H1 (cell line): ENCODE measurements around the gene GRM7. TPM values are rescaled to one million over a fixed set of nuclear protein-coding genes. Genes with fewer than 3 reads are reported as not detected.

Experiments
- CTCF ChIA-PET: fragments of 300-600 bp; sonication (Branson Sonifier 250); formaldehyde crosslinking; loops from one replicate; lab custom pipeline; 2021; ENCODE audit not compliant: partially characterized antibody; lab: Charles Lee
- POLR2A ChIA-PET: fragments of 300-600 bp; sonication (Branson Sonifier 250); formaldehyde crosslinking; loops from one replicate; lab custom pipeline; 2021; ENCODE audit warnings: inconsistent platforms; ENCODE audit not compliant: partially characterized antibody; lab: Charles Lee
- DNase-seq, 2 experiments: peaks; one replicate each; pipeline versions ENCODE4 v3.0.0 to v3.0.0-alpha.2; 2010 to 2022; ENCODE audit warnings: low spot score in 2 of 2, low read depth in 1 of 2, mixed read lengths in 1 of 2
- FAIRE-seq: peaks from 2 replicates; lab custom pipeline; 2011; peaks lifted over from hg19 to GRCh38; lab: Jason Lieb, UNC
- H2AFZ ChIP-seq: 2 replicates; pipeline ENCODE4 v1.8.1; 2012; ENCODE audit warnings: low read length, inconsistent platforms
- H2AK5ac ChIP-seq: 2 replicates; pipeline ENCODE4 v1.6.1; 2013; ENCODE audit warnings: low read depth, low read length
- H2BK120ac ChIP-seq: replicated peaks from 2 replicates; pipeline ENCODE3; 2013; ENCODE audit warnings: low read depth, low read length, inconsistent platforms
- H2BK12ac ChIP-seq: 2 replicates; pipeline ENCODE4 v1.6.1; 2013; ENCODE audit warnings: low read depth, low read length
- H2BK15ac ChIP-seq: 2 replicates; pipeline ENCODE4 v1.6.1; 2013; ENCODE audit warnings: low read length
- H2BK20ac ChIP-seq: 2 replicates; pipeline ENCODE4 v1.6.1; 2013; ENCODE audit warnings: low read length
- H2BK5ac ChIP-seq: 2 replicates; pipeline ENCODE4 v1.6.1; 2013; ENCODE audit warnings: low read depth, low read length
- H3K14ac ChIP-seq: 2 replicates; pipeline ENCODE4 v1.6.1; 2013; ENCODE audit warnings: inconsistent platforms; ENCODE audit not compliant: insufficient read length
- H3K18ac ChIP-seq: 2 replicates; pipeline ENCODE4 v1.6.1; 2013; ENCODE audit warnings: low read length; ENCODE audit errors: extremely low read depth
- H3K23ac ChIP-seq: 2 replicates; pipeline ENCODE4 v1.6.1; 2013; ENCODE audit warnings: inconsistent platforms; ENCODE audit not compliant: insufficient read length
- H3K23me2 ChIP-seq: 2 replicates; pipeline ENCODE4 v1.6.1; 2013; ENCODE audit warnings: low read depth, low read length
- H3K27ac ChIP-seq: 2 replicates; pipeline ENCODE4 v1.6.1; 2011; ENCODE audit warnings: low read depth, low read length, inconsistent platforms
- H3K27me3 ChIP-seq, 4 experiments: replicated peaks in 1 of 4; 1 replicate in 1 of 4; 2 replicates in 3 of 4; pipeline versions ENCODE4 v1.6.1 to v1.8.1; 2011 to 2013; ENCODE audit warnings: low read length in 3 of 4, mild to moderate bottlenecking in 3 of 4, inconsistent platforms in 2 of 4, mixed read lengths in 2 of 4, moderate library complexity in 1 of 4; ENCODE audit not compliant: control insufficient read depth in 3 of 4, insufficient read depth in 3 of 4; ENCODE audit errors: extremely low read depth in 1 of 4
- H3K36me3 ChIP-seq, 4 experiments: 2 replicates each; pipeline versions ENCODE4 v1.6.1 to v1.8.1; 2011 to 2013; ENCODE audit warnings: mild to moderate bottlenecking in 4 of 4, low read length in 3 of 4, moderate library complexity in 2 of 4, control low read depth in 1 of 4, inconsistent platforms in 1 of 4; ENCODE audit not compliant: insufficient read depth in 4 of 4, control insufficient read depth in 2 of 4
- H3K4ac ChIP-seq: replicated peaks from 2 replicates; pipeline ENCODE3; 2013; ENCODE audit warnings: low read length, low read depth, mixed read lengths, inconsistent platforms; ENCODE audit not compliant: insufficient read length
- H3K4me1 ChIP-seq, 4 experiments: replicated peaks in 1 of 4; 1 replicate in 1 of 4; 2 replicates in 3 of 4; pipeline versions ENCODE4 v1.6.1 to v1.8.1; 2011 to 2013; ENCODE audit warnings: low read length in 3 of 4, inconsistent platforms in 2 of 4, mixed read lengths in 1 of 4; ENCODE audit not compliant: insufficient read depth in 4 of 4, control insufficient read depth in 3 of 4
- H3K4me2 ChIP-seq, 2 experiments: 2 replicates each; pipeline versions ENCODE4 v1.6.1 to v1.8.1; 2011 to 2013; ENCODE audit warnings: low read depth in 2 of 2, low read length in 2 of 2, control low read depth in 1 of 2, inconsistent platforms in 1 of 2, mild to moderate bottlenecking in 1 of 2; ENCODE audit not compliant: insufficient read depth in 1 of 2
- H3K4me3 ChIP-seq, 4 experiments: fragments of 200-600, 300-600 bp in 1 of 4; sonication (generic), shearing (Covaris generic), sonication (Bioruptor Twin) in 1 of 4; 2 replicates each; pipeline versions ENCODE4 v1.5.1 to v1.8.1; 2011 to 2016; ENCODE audit warnings: low read length in 4 of 4, low read depth in 3 of 4, control low read depth in 2 of 4, inconsistent platforms in 2 of 4, mild to moderate bottlenecking in 2 of 4, mixed read lengths in 1 of 4, moderate library complexity in 1 of 4; ENCODE audit not compliant: insufficient read depth in 2 of 4; ENCODE audit errors: extremely low read depth in 1 of 4
- H3K56ac ChIP-seq: replicated peaks from 2 replicates; pipeline ENCODE3; 2013; ENCODE audit warnings: low read depth, mild to moderate bottlenecking, mixed read lengths, low read length, inconsistent platforms; ENCODE audit not compliant: insufficient read length
- H3K79me1 ChIP-seq: 2 replicates; pipeline ENCODE4 v1.6.1; 2013; ENCODE audit warnings: low read depth, low read length, control low read depth
- H3K79me2 ChIP-seq, 2 experiments: 2 replicates each; pipeline versions ENCODE4 v1.6.1 to v1.8.1; 2012 to 2013; ENCODE audit warnings: low read length in 2 of 2, mild to moderate bottlenecking in 2 of 2, inconsistent platforms in 1 of 2; ENCODE audit not compliant: insufficient read depth in 2 of 2, control insufficient read depth in 1 of 2
- H3K9ac ChIP-seq, 4 experiments: replicated peaks in 1 of 4; 1 replicate in 1 of 4; 2 replicates in 3 of 4; pipeline versions ENCODE4 v1.6.1 to v1.8.1; 2011 to 2013; ENCODE audit warnings: low read depth in 3 of 4, low read length in 3 of 4, control low read depth in 2 of 4, mild to moderate bottlenecking in 2 of 4, moderate library complexity in 2 of 4, inconsistent platforms in 1 of 4; ENCODE audit errors: extremely low read depth in 1 of 4
- H3K9me3 ChIP-seq, 2 experiments: 2 replicates each; pipeline versions ENCODE4 v1.6.1 to v1.8.1; 2012 to 2013; ENCODE audit warnings: mild to moderate bottlenecking in 2 of 2, moderate library complexity in 2 of 2, control low read depth in 1 of 2, inconsistent platforms in 1 of 2, low read depth in 1 of 2, low read length in 1 of 2, mixed read lengths in 1 of 2; ENCODE audit not compliant: insufficient read depth in 2 of 2
- H4K20me1 ChIP-seq, 2 experiments: replicated peaks in 1 of 2; 2 replicates each; pipeline versions ENCODE3 to v1.8.1; 2011 to 2013; ENCODE audit warnings: inconsistent platforms in 2 of 2, low read length in 2 of 2, mild to moderate bottlenecking in 1 of 2; ENCODE audit not compliant: insufficient read depth in 2 of 2, control insufficient read depth in 1 of 2
- H4K5ac ChIP-seq: 2 replicates; pipeline ENCODE4 v1.6.1; 2013; ENCODE audit warnings: low read length, low read depth, mixed read lengths, inconsistent platforms; ENCODE audit not compliant: insufficient read length
- H4K8ac ChIP-seq: 2 replicates; pipeline ENCODE4 v1.8.0; 2013; ENCODE audit warnings: mild to moderate bottlenecking, moderate library complexity, low read length, inconsistent platforms; ENCODE audit not compliant: insufficient read depth; ENCODE audit errors: extremely low read depth
- H4K91ac ChIP-seq: replicated peaks from 2 replicates; pipeline ENCODE3; 2013; ENCODE audit warnings: low read length, mixed read lengths, inconsistent platforms; ENCODE audit not compliant: insufficient read length
- ASH2L ChIP-seq: fragments of 200-600, 300-600 bp; sonication (generic); IDR thresholded peaks from one replicate; pipeline ENCODE4 v1.7.1; 2017; ENCODE audit warnings: low read length
- ATF2 ChIP-seq: IDR thresholded peaks from 2 replicates; pipeline ENCODE4 v1.6.1; 2012; ENCODE audit warnings: low read length, inconsistent platforms
- ATF3 ChIP-seq: IDR thresholded peaks from 2 replicates; pipeline ENCODE4 v1.6.1; 2011; ENCODE audit warnings: low read depth, mild to moderate bottlenecking, low read length; ENCODE audit not compliant: insufficient read depth
- CBX5 ChIP-seq: fragments of 300-800, 300-1000 bp; sonication (generic); IDR thresholded peaks from 2 replicates; pipeline ENCODE4 v1.7.1; 2016; ENCODE audit warnings: antibody characterized with exemption, low read length, low read depth
- CBX8 ChIP-seq: fragments of 300-800, 300-1000 bp; sonication (generic); IDR thresholded peaks from 2 replicates; pipeline ENCODE4 v1.7.1; 2016; ENCODE audit warnings: low read depth, low read length, borderline replicate concordance
- CHD2 ChIP-seq: IDR thresholded peaks from 2 replicates; pipeline ENCODE4 v1.6.1; 2012; ENCODE audit warnings: low read length, improper control_type of control experiment
- GABPA ChIP-seq: IDR thresholded peaks from 2 replicates; pipeline ENCODE4 v1.6.1; 2011; ENCODE audit warnings: mild to moderate bottlenecking, low read length, moderate library complexity, borderline replicate concordance; ENCODE audit not compliant: insufficient read depth
- HDAC6 ChIP-seq: IDR thresholded peaks from one replicate; pipeline ENCODE4 v1.7.1; 2012; ENCODE audit warnings: low read depth, mild to moderate bottlenecking, inconsistent platforms, low read length, moderate library complexity
- JUN ChIP-seq: IDR thresholded peaks from 2 replicates; pipeline ENCODE4 v1.6.1; 2011; ENCODE audit warnings: low read depth, mild to moderate bottlenecking, improper control_type of control experiment, low read length
- KDM1A ChIP-seq: fragments of 200-600, 300-600 bp; sonication (generic); IDR thresholded peaks from 2 replicates; pipeline ENCODE4 v1.7.1; 2016; ENCODE audit warnings: mild to moderate bottlenecking, low read length, borderline replicate concordance
- MAFK ChIP-seq: IDR thresholded peaks from 2 replicates; pipeline ENCODE4 v1.6.1; 2012; ENCODE audit warnings: low read depth, mild to moderate bottlenecking, improper control_type of control experiment, low read length
- POLR2A ChIP-seq, 2 experiments: IDR thresholded peaks; 1 replicate in 1 of 2; 2 replicates in 1 of 2; pipeline ENCODE4 v1.6.1; 2011; ENCODE audit warnings: low read depth in 2 of 2, low read length in 2 of 2, mild to moderate bottlenecking in 2 of 2; ENCODE audit errors: control extremely low read depth in 1 of 2
- TCF12 ChIP-seq: IDR thresholded peaks from 2 replicates; pipeline ENCODE4 v1.6.1; 2011; ENCODE audit warnings: low read depth, mild to moderate bottlenecking, low read length
- ZNF274 ChIP-seq: IDR thresholded peaks from 2 replicates; pipeline ENCODE4 v1.7.0; 2012; ENCODE audit warnings: low read length, borderline replicate concordance; ENCODE audit errors: extremely low read depth
- WGBS, 2 experiments: shearing (Covaris generic) in 1 of 2; methylation state at CpG; one replicate each; pipeline versions ENCODE4 v1.1.6 to v1.1.7; 2013 to 2015; ENCODE audit warnings: low lambda C conversion rate in 2 of 2, mixed read lengths in 2 of 2, inconsistent platforms in 1 of 2, low coverage in 1 of 2, missing lambda C conversion rate in 1 of 2; ENCODE audit not compliant: insufficient replicate concordance in 2 of 2, insufficient coverage in 1 of 2, insufficient read length in 1 of 2; ENCODE audit errors: extremely low coverage in 1 of 2, missing lambda C conversion rate in 1 of 2; 5-methylcytosine and 5-hydroxymethylcytosine counted together
- polyA plus RNA-seq, 7 experiments: library from polyadenylated mRNA; depleted of rRNA in 3 of 7; stranded (reverse) in 5 of 7; unstranded in 2 of 7; fragments of >200 nt in 5 of 7; fragments of 200-250 nt in 2 of 7; gene quantifications; 1 replicate in 5 of 7; 2 replicates in 1 of 7; 4 replicates in 1 of 7; pipeline versions ENCODE4 v1.2.1 to v1.2.3, GENCODE V29; 2011 to 2013; ENCODE audit warnings: missing spikeins in 2 of 7, mixed read lengths in 2 of 7
- total RNA-seq: library from RNA; stranded (reverse); fragmentation: NEBNext Ultra II Directional; extraction: Animal tissue kit (Norgen Biotek cat#: 25700); gene quantifications from 2 replicates; pipeline ENCODE4 v1.2.1, GENCODE V29; 2021

The GRM7 gene
- total and polyA plus RNA-seq, 2 of the 8 experiments (the other 6 are each of a cell fraction or from before 2014, with no cell fraction given), result 0.17 to 0.24 TPM

- no peak overlapping the region for H2BK20ac ChIP-seq
- H4K8ac ChIP-seq, result no peak overlapping the region
- WGBS, 2 experiments, result 86% methylated on average over 3 of the region's 3 CpGs; no CpG with 5 or more reads in 1 of the 2 experiments
- no peaks in the 10 kb centered on the region for H3K23me2 ChIP-seq
- H3K4me2 ChIP-seq, result no peak overlapping the region
- no peak overlapping the region for H3K27ac ChIP-seq
- no peak overlapping the region for H3K9ac ChIP-seq
- no peak overlapping the region for H3K23ac ChIP-seq
- H3K18ac ChIP-seq, result no peak overlapping the region
- H2BK12ac ChIP-seq, result no peak overlapping the region
- H4K91ac ChIP-seq, result no peak overlapping the region
- H3K79me1 ChIP-seq, result no peaks in the 10 kb centered on the region
- H4K20me1 ChIP-seq, result no peaks in the 10 kb centered on the region
- no peak overlapping the region for H2BK120ac ChIP-seq
- no peak overlapping the region for H2AK5ac ChIP-seq
- no peaks in the 10 kb centered on the region for H3K27me3 ChIP-seq
- no peak overlapping the region for H3K56ac ChIP-seq
- ChIA-PET CTCF (no interaction called here), POLR2A (no interaction called here)
- no peak overlapping the region for H3K14ac ChIP-seq
- H3K4ac ChIP-seq, result no peak overlapping the region
- FAIRE-seq (no peak), DNase-seq (no peak)
- no peak overlapping the region for H2AFZ ChIP-seq
- no peaks in the 10 kb centered on the region for H3K36me3 ChIP-seq
- peaks cover 0 to 3% (median 0%) of the 10 kb centered on the region in 4 experiments; a peak in 1 of 7 replicates for H3K4me1 ChIP-seq
- H2BK15ac ChIP-seq, result no peak overlapping the region
- no peak overlapping the region for H3K4me3 ChIP-seq
- H3K9me3 ChIP-seq, result no peaks in the 10 kb centered on the region
- no peak overlapping the region for H4K5ac ChIP-seq
- no peaks in the 10 kb centered on the region for H3K79me2 ChIP-seq
- no peak overlapping the region for H2BK5ac ChIP-seq
- TF ChIP-seq ATF3 (no peak), TCF12 (no peak), GABPA (no peak), ATF2 (no peak), CHD2 (no peak), CBX8 (no peak), HDAC6 (no peak), ASH2L (no peak), CBX5 (no peak), ZNF274 (no peak), JUN (no peak), MAFK (no peak), POLR2A (IDR thresholded peaks at IDR 0.05; ENCODE audit: control extremely low read depth in 1 of 2, low read depth in 2 of 2, low read length in 2 of 2) (no peak), KDM1A (no peak)
Measured at GRCh38 chr3:7692866-7693265, 832.0 kb downstream of the GRM7 start.
